OCI-LY7 (cell line): Measurements from ENCODE around the gene GTF3C4.

Experiments used
- CTCF ChIP-seq: fragments of 200-600 bp; sonication (generic); conservative IDR thresholded peaks from 2 replicates; pipeline ENCODE4 v1.5.1; 2014; ENCODE audit warnings: mild to moderate bottlenecking, antibody characterized with exemption, low read length, moderate library complexity, mixed read lengths
- EZH2phosphoT487 ChIP-seq: fragments of 200-600 bp; sonication (generic); IDR thresholded peaks from 2 replicates; pipeline ENCODE4 v1.6.1; 2018; ENCODE audit warnings: low read depth, borderline replicate concordance, mild to moderate bottlenecking, mixed run types, antibody characterized with exemption, low read length, moderate library complexity, mixed read lengths

- TF ChIP-seq CTCF, result no peak
- no peak for TF ChIP-seq EZH2phosphoT487
Measured at GRCh38 chr9:132672413-132672690, 2.1 kb downstream of the GTF3C4 start.
